Head of caudate nucleus (tissue), 42 donors: ENCODE results near the gene PDZD7.
A peak's percentile ranks its signal among the peaks of the same experiment; 100 is the strongest.
"Not testable (repeated sequence)": the region's sequence is repeated elsewhere in the genome, so short reads cannot be mapped to it uniquely, and the experiment has no call there.

ENCODE experiments used
- DNase-seq, 42 donors: peaks; one replicate each; pipeline versions ENCODE4 v3.0.0 to v3.0.0-alpha.2; 2020 to 2021; ENCODE audit warnings: mixed read lengths in 7 of 42
- intact Hi-C: fragments of 100-400 bp; cut with DNase I; formaldehyde crosslinking; loops from one replicate; pipeline ENCODE4 v1.15.0; 2022

Gene PDZD7

GRCh38 chr10:101046332-101047238, 15.7 kb upstream of the PDZD7 start:
- DNase-seq = no peak
- intact Hi-C loops = no loop called here

DNA sequence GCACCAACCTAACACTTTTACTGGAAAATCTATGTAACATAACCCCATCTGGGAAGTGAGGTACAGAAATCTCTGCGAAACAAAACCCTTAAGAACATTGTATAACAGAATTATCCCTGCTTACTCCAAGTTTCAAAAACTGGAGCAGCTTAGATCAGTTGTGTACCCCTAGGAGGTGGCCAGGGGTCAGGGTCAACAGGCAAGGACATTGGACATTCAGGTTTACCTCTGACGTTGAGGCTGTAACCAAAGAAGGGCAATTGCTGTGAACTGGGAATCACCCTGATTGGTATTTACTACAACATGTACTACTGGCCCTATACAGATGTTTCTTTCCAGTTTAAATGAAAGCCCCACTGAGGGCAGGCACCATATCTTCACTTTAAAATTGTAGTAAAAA, 13.2 kb upstream of the PDZD7 start:
- intact Hi-C loops = no loop called here
- no peak for DNase-seq

GRCh38 chr10:101043363-101043707, 12.4 kb upstream of the PDZD7 start:
- intact Hi-C loops = no loop called here
- DNase-seq = no peak

DNA sequence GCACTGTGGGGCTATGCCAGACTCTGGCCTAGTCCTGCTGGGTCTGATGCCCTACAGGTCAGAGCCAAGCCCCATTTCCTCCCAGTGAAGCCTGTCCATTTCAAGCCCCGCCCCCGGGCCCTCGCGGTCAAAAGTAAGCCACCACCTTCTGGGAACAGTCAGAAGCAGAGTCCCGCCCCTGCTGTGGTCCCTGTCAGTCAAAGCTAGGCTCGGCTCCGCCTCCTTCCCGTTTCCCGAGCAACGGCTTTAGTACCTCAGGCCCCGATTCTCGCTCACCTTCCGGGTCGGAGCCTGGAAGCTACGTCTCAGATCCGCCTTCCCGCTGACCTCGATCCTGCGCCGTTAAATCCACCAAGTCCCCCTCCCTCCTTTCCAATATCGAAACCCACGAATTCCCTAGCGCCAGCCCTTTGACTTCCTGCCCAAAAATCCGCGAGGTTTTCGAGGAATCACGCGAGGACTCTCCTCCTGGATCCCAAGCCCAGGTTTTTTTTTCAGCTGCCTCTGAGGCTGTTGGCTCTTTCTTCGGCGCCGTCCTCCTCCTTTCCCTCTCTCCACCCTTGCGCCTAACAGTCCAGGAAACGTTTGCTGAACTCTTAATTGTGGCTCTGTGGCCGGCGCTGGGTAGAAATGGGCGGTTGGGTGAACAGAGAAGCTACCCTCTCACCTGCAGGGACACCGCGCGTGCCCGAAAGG, 11.9 kb upstream of the PDZD7 start:
- peak; percentile 72 to 97 (median 90) for DNase-seq
- intact Hi-C loops = no loop called here

GRCh38 chr10:101042118-101042517, 11.2 kb upstream of the PDZD7 start:
- no peak for DNase-seq
- intact Hi-C loops = no loop called here

DNA sequence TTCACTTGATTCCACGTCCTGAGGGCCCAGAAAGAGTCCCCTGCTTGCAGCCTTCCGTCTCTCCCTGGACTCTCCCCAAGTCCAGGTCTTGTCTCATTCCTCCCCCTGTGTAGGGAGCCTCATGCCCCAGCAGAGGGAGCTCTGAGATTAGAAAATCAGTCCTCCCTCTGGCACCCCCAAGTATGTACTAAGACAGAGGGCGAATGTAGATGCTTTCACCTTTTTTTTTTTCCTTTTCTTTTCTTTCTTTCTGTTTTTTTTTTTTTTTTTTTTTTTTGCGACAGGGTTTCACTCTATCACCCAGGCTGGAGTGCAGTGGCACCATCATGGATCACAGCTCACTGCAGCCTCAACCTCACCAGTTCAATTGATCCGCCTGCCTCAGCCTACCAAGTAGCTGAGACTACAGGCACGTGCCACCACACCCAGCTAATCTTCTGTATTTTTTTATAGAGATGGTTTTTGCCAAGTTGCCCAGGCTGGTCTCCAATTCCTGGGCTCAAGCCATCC, 10.4 kb upstream of the PDZD7 start:
- DNase-seq = peak; percentile 65 to 94 (median 86)
- intact Hi-C loops = no loop called here

DNA sequence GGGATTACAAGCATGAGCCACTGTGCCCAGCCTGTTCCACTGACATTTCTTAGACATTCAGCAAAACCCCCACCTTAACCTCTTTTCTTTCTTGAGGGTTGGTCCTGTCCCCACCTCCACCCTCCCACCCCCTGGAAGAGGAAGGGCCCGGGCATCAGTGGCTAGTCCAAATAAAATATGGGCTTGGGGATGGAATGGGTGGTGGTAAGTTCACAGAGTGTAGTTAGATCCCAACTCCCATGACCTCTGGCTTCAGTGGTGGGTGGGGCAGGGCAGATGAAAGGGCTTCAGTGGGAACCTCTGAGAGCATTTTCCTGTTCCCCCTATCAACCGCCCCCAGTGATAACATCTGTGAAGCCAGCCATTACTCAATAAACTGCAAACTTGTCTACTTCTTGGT, 9.9 kb upstream of the PDZD7 start:
- no peak for DNase-seq
- intact Hi-C loops = no loop called here

GRCh38 chr10:101040061-101040460, 9.1 kb upstream of the PDZD7 start:
- peak in 3 of 42 donors; percentile 35 to 43 (median 37) for DNase-seq
- intact Hi-C loops = no loop called here

- intact Hi-C loops = no loop called here
- no peak for DNase-seq
Observed at GRCh38 chr10:101038484-101038883, 7.6 kb upstream of the PDZD7 start.

DNA sequence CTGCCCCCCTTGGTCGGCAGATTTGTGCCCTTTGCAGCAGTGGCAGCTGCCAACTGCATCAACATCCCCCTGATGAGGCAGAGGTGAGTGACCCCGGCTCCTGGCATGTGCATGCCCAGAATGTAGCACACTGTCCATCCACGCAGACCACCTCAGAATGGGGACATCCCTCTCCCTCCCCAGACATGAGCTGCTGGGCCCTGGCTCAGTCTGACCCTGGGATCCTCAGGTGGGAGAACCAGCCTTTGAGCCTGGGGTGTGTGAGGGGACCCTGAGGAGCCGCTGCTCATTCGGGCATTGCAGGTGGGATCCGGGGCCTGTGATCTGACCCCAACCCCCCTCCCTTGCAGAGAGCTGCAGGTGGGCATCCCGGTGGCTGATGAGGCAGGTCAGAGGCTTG, 5.8 kb upstream of the PDZD7 start:
- intact Hi-C loops = no loop called here
- no peak for DNase-seq

DNA sequence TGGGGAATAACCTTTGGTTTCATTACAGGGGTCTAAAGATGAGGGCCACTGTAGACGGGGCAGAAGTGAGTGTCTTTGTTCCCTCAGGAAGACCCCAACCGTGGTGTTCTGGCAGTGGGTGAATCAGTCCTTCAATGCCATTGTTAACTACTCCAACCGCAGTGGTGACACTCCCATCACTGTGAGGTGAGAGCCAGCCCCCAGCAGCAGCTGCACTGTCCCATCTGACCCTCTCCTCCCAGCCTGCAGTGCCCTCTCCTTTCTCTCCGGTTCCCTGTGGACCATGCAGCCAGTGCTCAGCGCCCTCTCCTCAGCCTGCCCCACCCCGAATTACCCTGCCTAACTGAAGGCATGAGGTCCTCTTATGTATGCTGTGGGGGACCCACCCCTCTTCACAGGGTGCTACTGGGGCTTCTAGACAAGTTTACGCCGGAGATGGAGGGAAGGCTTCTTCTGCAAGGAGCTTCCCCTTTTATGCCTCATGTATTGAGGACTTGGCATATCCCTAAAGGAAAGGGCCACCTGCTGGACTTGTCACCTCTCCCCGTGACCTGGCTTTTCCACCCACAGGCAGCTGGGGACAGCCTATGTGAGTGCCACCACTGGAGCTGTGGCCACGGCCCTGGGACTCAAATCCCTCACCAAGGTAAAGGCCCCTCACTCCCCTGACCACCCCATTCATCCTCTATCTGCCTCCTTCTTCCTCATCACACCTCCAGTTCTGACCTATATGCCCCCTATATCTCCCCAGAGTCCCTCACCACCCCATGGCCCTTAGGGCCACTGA, 5.2 kb upstream of the PDZD7 start:
- intact Hi-C loops = no loop called here
- DNase-seq = no peak

DNA sequence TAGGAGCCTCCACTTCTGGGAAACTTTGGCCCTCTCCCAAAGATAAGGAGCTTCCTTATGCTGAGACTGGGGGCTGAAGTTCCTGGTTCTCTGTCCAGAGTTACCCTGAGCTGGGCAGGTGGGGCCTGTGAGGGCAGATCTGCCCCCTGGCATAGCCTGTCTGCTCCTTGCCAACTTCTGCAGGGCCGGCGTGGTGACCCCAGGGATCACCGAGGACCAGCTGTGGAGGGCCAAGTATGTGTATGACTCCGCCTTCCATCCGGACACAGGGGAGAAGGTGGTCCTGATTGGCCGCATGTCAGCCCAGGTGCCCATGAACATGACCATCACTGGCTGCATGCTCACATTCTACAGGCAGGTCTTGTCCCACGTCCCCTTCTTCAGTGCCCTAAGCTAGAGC, 4.4 kb upstream of the PDZD7 start:
- intact Hi-C loops = no loop called here
- DNase-seq = no peak

DNA sequence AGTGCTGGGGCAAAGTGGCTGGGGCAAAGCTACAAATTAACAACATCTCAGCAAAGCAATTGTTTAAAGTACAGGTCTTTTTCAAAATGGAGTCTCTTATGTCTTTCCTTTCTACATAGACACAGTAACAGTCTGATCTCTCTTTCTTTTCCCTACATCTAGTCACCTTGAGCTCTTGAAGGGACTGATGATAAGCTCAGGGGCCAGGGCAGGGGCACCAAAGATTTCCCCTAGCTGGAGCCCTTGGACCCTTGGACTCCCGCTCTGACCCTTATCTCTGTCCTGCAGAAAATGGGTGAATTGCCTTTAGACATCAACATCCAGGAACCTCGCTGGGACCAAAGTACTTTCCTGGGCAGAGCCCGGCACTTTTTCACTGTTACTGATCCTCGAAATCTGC, 3.5 kb upstream of the PDZD7 start:
- intact Hi-C loops, DNase-seq: not testable (repeated sequence)

GRCh38 chr10:101033276-101033675, 2.3 kb upstream of the PDZD7 start:
- DNase-seq = no peak
- intact Hi-C loops = no loop called here

GRCh38 chr10:101032637-101033224, 1.8 kb upstream of the PDZD7 start:
- intact Hi-C loops = no loop called here
- peak in 32 of 42 donors; percentile 41 to 88 (median 63) for DNase-seq

DNA sequence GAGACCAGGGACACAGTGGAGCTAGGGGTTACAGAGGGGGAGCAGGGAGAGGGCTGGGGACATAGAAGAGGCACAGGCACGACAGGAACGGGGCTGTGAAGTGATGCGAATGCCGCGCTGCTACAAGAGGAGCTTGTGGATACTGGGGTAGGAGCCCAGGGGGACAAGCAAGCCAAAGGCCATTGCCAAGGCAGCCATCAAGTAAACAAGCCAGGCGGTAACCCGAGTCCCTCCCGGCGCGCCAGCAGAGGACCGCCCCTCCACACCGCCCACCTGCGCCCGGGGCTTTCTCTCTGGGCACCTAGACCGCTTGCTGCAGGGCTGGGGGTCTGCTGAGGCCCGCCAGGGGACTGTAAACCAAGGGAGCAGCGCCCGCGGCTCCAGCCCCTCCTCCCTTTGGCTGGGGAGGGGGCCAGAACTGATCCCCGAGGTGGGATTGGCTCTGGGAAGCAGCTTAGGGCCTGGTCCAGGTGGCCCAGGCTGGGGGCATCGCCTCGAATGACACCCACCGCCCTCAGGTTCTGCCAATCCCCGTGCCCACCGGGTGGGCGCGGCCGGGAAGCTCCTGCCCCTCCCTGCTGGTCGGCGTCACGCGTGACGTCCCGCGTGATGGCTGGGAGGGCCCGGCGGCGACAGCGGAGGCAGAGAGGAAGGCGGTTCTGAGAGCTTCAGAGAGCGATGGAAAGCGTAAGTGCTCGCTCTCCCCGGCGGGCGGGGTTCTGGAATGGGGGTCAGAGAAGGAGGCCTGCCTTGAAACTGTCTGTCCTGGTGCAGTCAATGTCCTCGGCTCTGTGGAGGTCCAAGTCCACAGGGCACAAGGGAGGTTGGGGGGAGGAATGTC, 1.1 kb upstream of the PDZD7 start:
- intact Hi-C loops = no loop called here
- peak; percentile 72 to 96 (median 91) for DNase-seq

GRCh38 chr10:101030496-101031127, 317 bp downstream of the PDZD7 start:
- intact Hi-C loops = no loop called here
- DNase-seq = no peak
